HG03025 (cell line): ENCODE data around the gene LMNTD1.
"Not testable (repeated sequence)": the region's sequence is repeated elsewhere in the genome, so short reads cannot be mapped to it uniquely, and the experiment has no call there.

Experiments
- ATAC-seq: cut with Tn5 transposase; IDR thresholded peaks from one replicate; pipeline ENCODE4 v1.9.1; 2021; ENCODE audit warnings: mild to moderate bottlenecking, moderate library complexity; ENCODE audit not compliant: unreplicated experiment, low FRiP score

LMNTD1 gene

GRCh38 chr12:25435431-25435830, 117.7 kb downstream of the LMNTD1 start:
- ATAC-seq = no peak

- no peak for ATAC-seq
These were observed 118.6 kb downstream of the LMNTD1 start for GRCh38 chr12:25434515-25434914.

- ATAC-seq = no peak
These were observed 119.3 kb downstream of the LMNTD1 start for GRCh38 chr12:25433581-25434325.

- ATAC-seq = no peak
These were observed 120.1 kb downstream of the LMNTD1 start for GRCh38 chr12:25433024-25433423.

GRCh38 chr12:25427337-25428249, 125.5 kb downstream of the LMNTD1 start:
- no peak for ATAC-seq

GRCh38 chr12:25426821-25427220, 126.3 kb downstream of the LMNTD1 start:
- not testable (repeated sequence) for ATAC-seq
